Skin epidermis (tissue), 12 donors: ENCODE measurements around the gene ARHGEF37.
A peak's percentile ranks its signal among the peaks of the same experiment; 100 is the strongest.
"Not testable (repeated sequence)": the region's sequence is repeated elsewhere in the genome, so short reads cannot be mapped to it uniquely, and the experiment has no call there.

Experiments
- H3K27ac ChIP-seq, 21 experiments: fragments of 200-600 bp; sonication (generic) in 11 of 21; one replicate each; pipeline ENCODE4 v1.5.0; 2020; ENCODE audit warnings: mild to moderate bottlenecking in 3 of 21, inconsistent platforms in 2 of 21, moderate library complexity in 2 of 21
- H3K4me3 ChIP-seq, 7 experiments: fragments of 200-600 bp; sonication (generic) in 2 of 7; one replicate each; pipeline ENCODE4 v1.5.0; 2020; ENCODE audit warnings: inconsistent platforms in 2 of 7, mild to moderate bottlenecking in 2 of 7, moderate library complexity in 1 of 7

Gene ARHGEF37

GRCh38 chr5:149597618-149598017 lies 16.3 kb downstream of the ARHGEF37 start:
- Histone ChIP-seq H3K4me3 (no peak overlapping the region), H3K27ac (peak overlapping the region in 3 of 21 experiments; percentile 11 to 55 (median 52))

GRCh38 chr5:149598234-149598633 lies 16.9 kb downstream of the ARHGEF37 start:
- H3K27ac ChIP-seq, H3K4me3 ChIP-seq: not testable (repeated sequence)

DNA sequence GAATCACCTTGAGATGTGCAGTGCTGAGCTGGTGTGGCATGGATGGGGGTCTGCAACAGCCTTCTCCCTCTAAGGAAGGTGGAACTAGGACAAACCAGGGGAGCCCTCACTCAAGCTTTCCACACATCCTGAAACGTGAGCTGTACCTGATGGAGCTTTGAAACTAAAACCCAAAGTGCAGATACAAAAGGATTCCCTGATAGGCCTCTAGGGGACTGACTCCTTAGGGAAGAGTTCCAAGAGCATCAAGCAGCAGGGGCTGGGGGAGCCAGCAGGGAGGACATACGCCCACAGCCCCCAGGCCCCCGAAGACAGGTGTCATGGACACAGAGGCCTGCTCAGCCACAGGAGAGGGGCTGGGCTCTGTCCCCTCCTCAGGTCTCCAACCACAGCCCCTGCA lies 17.7 kb downstream of the ARHGEF37 start:
- H3K27ac ChIP-seq: peak overlapping the region in 1 of 21 experiments; percentile 35
- H3K4me3 ChIP-seq: no peak overlapping the region

- Histone ChIP-seq H3K27ac (peak overlapping the region in 1 of 21 experiments; percentile 35), H3K4me3 (no peak overlapping the region)
Observed at GRCh38 chr5:149599375-149599774, 18.1 kb downstream of the ARHGEF37 start.

- no peak overlapping the region for H3K27ac ChIP-seq
- no peak overlapping the region for H3K4me3 ChIP-seq
Observed at GRCh38 chr5:149600932-149601331, 19.6 kb downstream of the ARHGEF37 start.

DNA sequence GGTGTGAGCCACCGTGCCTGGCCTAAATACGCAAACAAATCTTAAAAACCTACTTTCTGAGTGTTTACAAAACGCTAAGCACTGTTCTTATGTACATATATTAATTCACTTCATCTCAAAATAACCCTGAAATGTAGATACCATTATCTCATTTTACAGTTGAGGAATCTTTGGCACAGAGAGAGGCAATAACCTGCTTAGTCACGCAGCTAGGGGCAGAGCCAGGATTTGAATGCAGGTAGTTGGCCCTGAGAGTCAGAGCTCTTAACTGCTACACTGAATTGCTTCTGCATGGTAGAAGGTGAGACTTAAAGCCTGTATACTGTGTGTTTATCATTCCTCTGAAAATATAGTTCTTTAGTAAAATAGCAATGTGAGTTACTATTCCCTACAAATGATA lies 21.9 kb downstream of the ARHGEF37 start:
- H3K27ac ChIP-seq: peak overlapping the region in 6 of 21 experiments; percentile 7 to 55 (median 39)

DNA sequence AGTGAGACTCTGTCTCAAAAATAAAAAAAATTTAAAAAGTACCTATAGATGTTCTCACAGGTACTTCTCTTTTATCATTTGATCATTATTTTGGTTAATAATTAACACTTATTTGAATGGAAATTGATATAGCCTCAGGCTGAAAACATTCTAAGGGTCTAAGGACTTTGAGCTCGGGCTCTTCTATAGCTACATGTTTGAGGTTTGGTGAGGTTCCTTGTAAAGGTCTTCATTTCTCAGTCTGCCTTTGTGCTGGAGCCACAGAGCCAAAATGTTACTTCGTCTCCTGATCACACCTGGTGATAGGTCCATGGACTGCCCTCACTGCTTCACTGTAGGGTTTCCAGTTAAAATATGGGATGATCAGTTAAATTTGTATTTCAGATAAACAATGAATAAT lies 22.6 kb downstream of the ARHGEF37 start:
- H3K27ac ChIP-seq: peak overlapping the region in 5 of 21 experiments; percentile 15 to 83 (median 43)
- H3K4me3 ChIP-seq: no peak overlapping the region

More for the DNA sequence above, 21.9 kb downstream of the ARHGEF37 start:
- H3K4me3 ChIP-seq: no peak overlapping the region

DNA sequence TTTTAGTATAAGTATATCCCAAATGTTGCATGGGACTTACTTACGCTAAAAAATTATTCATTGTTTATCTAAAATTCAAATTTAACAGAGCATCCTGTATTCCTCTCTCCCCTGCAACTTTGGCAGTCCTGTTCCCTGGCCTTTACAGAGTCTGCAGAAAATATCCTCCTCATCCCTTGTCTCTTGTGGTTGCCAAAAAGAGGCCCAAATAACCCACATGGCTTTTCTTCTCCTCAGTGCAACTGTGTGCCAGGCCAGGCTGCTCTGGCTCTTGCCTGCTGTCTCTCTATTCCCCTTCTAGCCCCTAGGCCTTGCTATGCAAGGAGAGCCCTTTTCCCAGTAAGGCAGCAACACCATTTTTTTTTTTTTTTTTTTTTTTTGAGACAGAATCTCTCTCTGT lies 23.0 kb downstream of the ARHGEF37 start:
- Histone ChIP-seq H3K4me3 (no peak overlapping the region), H3K27ac (peak overlapping the region in 4 of 21 experiments; percentile 17 to 83 (median 40))

DNA sequence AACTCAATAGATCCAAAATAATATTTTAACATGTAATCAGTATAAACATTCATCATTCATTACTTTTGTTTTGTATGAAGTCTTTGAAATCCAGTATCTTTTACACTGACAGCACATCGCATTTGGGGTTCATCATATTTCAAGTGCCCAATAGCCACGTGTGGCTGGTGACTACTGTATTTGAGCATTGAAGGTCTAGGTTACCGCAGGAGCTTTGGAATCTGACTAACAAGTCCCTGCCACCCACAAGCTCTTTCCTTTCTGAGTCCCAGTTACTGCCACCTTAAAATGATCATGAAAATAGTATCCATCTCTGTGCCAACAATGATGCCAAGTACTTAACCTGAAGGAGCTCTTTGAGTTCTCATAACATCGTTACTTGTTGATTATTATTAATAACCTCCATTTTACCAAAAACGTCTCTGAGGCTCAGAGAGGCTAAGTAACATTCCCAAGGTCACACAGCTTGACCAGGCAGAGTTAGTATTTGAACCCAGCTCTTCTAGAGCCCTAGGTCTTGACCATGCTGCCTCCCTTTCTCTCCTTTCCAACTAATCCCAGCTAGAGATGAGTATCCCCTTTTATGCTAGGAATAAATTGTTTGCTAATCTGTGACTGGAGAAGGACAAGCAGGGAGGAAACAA lies 24.2 kb downstream of the ARHGEF37 start:
- peak overlapping the region in 16 of 21 experiments; percentile 5 to 86 (median 62) for H3K27ac ChIP-seq

GRCh38 chr5:149605998-149606724 lies 24.9 kb downstream of the ARHGEF37 start:
- Histone ChIP-seq H3K27ac (peak overlapping the region in 18 of 21 experiments; percentile 31 to 90 (median 78)), H3K4me3 (no peak overlapping the region)

More for the DNA sequence above, 24.2 kb downstream of the ARHGEF37 start:
- H3K4me3 ChIP-seq: no peak overlapping the region

DNA sequence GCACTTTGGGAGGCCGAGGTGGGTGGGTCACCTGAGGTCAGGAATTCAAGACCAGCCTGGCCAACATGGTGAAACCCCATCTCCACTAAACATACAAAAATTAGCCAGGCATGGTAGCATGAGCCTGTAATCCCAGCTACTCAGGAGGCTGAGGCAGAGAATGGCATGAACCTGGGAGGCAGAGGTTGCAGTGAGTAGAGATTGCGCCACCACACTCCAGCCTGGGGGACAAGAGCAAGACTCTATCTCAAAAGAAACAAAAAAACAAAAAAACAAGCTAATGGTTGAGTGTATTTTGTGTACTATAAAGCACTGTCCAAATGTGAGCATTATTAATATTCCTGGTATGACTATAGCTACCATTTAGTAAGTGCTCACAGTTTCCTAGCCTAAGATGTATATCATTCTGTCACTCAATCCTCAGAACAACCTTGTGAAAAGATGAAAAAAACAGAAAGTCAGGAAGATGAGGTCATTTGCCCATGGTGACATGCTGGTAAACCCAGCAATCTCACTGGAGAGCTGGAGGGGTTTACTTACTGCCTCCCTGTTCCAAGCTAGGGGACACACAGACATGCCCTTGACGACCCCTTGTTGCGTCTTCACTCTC lies 27.7 kb downstream of the ARHGEF37 start:
- peak overlapping the region in 16 of 21 experiments; percentile 12 to 78 (median 46) for H3K27ac ChIP-seq
- no peak overlapping the region for H3K4me3 ChIP-seq

DNA sequence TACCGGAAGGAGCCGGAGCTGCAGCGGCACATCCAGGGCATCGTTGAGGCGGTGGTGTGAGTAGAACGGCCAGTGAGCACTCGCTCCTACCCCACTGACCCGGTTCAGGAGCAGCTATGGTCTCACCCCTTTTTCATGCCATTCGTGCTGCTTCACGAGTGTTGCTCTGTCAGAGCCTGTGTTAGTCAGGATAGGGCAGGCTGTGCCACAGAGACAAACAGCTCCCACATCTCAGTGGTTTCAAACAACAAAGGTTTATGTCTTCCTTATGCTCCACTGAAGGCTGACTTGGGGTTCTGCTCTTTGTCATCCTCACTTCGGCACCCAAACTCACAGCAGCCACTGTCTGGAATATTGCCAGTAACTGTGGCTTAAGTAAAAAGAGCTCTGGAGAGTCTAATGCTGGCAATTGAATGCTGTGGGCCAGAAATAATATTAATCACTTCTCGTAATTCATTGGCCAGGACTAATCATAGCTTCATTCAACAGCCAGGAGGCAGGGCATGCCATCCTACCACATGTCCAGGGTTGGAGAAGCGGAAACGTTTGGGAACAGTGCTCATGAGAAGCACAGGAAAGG lies 28.4 kb downstream of the ARHGEF37 start:
- Histone ChIP-seq H3K4me3 (no peak overlapping the region), H3K27ac (peak overlapping the region in 6 of 21 experiments; percentile 9 to 67 (median 42))

- Histone ChIP-seq H3K27ac (peak overlapping the region in 3 of 21 experiments; percentile 1 to 17 (median 10)), H3K4me3 (no peak overlapping the region)
Observed at GRCh38 chr5:149610589-149611255, 29.4 kb downstream of the ARHGEF37 start.

DNA sequence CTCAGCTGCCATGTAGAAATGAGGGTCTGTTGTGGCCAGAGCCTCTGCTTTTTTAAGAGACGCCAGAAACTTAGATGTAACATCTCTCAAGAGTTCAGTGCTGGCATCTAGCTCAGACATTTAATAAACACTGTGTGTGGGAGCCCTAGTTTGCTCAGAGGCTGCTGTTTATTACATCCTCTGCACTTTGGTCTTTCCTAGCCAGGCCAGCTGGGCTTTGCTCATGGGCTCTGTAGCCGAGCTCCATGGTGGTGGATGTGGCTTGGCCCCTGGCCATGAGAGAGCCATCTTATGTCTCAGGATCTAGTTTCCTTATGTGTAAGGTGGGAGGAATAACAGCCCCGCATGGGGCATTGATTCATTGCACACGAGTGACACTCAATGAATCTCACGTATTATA lies 30.0 kb downstream of the ARHGEF37 start:
- H3K27ac ChIP-seq: peak overlapping the region in 3 of 21 experiments; percentile 1 to 17 (median 10)
- H3K4me3 ChIP-seq: no peak overlapping the region

DNA sequence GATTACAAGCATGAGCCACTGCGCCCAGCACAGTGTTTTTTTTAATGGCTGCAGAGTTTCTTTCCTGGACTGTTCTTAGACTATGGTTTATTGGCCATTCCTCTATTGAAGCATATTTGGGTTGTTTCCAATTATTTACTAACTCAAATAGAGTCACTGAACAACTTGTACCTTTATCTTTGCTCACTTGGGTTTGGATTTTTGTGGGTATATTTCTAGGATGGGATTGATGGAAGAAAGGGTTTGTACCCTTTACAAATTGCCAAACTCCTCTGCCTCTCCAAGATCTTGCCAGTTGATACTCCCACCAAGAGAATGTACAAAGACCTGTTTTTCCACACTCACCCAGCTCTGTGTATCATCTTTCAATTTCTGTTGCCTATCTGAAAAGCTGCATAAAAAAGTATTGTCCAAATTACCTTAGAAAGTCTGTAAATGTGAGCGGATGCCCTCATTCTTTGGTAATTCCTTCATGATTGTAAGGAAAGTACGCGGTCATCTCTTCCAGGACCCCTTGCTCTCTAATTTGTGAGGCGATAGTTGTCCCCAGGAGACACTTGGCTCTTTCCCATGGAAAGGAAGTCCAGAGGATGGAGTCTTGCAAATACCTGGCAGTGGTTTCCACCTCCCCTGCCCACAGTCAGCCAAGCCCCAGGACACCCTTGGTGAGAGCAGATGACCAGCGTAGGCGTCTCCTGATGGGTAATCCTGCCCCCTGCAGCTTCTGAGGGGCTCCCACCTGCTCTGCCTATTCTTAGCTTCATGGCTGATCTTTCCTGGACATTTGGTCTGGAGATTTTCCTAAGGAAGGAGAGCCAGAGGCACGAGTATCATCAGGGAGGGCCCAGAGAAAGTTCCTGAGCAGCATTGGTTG lies 33.0 kb downstream of the ARHGEF37 start:
- Histone ChIP-seq H3K27ac (peak overlapping the region in 6 of 21 experiments; percentile 3 to 54 (median 24)), H3K4me3 (no peak overlapping the region)

DNA sequence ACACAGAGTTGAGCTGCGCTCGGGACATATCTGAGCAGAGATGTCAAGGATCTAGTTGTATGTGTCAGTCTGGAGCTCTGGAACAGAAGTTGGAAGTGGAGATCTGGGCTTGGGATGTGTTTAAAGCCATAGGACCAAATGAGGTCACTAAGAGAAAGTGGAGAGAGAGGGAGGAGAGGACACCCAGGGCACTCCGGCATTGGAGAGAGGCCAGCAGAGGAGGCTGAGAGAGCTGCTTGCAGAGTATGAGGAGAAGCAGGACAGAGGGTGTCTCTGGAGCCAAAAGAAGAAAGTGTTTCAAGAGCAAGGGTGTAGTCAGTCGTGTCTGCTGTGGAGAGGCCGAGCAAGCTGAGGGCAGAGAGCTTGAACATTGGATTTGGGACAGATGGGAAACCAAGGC lies 34.7 kb downstream of the ARHGEF37 start:
- Histone ChIP-seq H3K4me3 (no peak overlapping the region), H3K27ac (peak overlapping the region in 5 of 21 experiments; percentile 7 to 61 (median 42))

GRCh38 chr5:149616727-149617285 lies 35.5 kb downstream of the ARHGEF37 start:
- no peak overlapping the region for H3K4me3 ChIP-seq
- peak overlapping the region in 8 of 21 experiments; percentile 7 to 70 (median 42) for H3K27ac ChIP-seq

GRCh38 chr5:149617760-149618306 lies 36.5 kb downstream of the ARHGEF37 start:
- Histone ChIP-seq H3K4me3 (no peak overlapping the region), H3K27ac (peak overlapping the region in 19 of 21 experiments; percentile 18 to 82 (median 63))
